Kidney glomerular epithelial cell (primary cell): Measurements from ENCODE around the gene HIPK4.
"Not testable (repeated sequence)": the region's sequence is repeated elsewhere in the genome, so short reads cannot be mapped to it uniquely, and the experiment has no call there.

Experiments used
- DNase-seq: peaks from one replicate; lab custom pipeline; 2025; lab: John Stamatoyannopoulos, UW

Gene HIPK4

DNA sequence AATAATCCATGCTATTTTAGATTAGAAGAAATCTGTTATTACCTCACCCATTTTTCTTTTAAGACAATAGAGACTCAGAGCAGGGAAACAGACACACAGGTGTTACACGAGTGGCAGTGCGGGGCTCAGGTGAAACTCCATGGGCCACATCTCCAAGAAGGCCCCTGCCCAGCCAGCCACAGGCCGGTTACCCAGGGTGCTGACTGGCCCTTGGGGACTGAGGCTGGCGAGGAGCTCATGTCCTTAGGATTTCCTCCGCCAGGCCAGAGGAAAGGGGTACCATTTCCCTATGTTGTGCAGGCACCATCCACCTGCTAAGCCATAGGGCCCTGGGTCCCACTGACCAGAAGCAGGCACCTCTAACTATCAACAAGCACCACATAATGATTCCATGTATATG is 52.4 kb downstream of the HIPK4 start:
- no peak for DNase-seq

DNA sequence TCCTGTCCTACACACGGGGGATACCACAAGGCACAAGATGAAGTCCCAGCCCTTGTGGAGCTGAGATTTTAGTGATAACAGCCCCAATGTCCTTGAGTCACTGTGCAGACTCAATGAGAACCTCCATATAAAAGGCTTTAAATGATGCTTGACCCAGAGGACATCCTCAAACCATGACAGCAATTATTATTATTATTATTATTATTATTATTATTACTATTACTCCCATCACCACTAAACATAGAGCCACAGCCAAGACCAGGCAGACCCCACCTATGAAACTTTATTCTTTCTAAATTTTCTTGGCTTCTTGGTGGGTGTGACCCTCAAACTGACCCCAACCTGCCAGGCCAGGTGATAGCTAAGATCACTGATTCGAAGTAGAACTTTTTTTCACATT is 52.9 kb downstream of the HIPK4 start:
- no peak for DNase-seq

GRCh38 chr19:40336601-40336900 is 53.4 kb downstream of the HIPK4 start:
- no peak for DNase-seq

DNA sequence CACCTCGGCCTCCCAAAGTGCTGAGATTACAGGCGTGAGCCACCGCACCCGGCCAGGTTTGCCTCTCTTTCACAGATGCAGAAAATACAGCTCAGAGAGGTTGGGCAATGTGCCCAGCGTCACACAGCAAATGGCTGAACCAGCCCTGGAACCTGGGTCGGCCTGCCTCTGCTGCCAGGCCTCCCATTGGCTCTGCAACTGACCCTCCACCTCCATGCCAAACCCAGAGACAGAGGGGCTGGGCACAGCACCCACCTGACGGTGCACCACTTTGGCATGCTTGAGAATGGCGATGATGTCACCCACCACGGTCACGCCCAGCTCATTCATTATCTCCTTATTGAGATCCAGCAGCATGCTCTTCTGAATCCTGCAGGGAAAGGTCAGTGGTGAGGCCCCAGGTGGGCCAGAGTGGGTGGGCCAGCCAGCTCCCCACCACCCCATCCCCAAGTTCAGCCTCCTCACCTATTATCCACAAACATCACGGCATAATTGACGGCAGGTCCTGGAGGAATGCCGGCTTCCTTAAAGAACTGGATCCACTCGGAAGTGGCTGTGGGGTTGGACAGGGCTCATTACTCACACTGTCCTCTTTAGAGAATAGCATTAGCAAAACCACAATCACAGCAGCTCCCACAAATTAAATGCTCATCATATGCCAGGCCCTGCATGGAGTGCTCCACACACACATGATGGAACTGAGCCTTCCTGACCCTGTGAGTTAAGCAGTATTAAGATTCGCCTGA is 54.0 kb downstream of the HIPK4 start:
- no peak for DNase-seq

GRCh38 chr19:40335101-40335500 is 54.9 kb downstream of the HIPK4 start:
- no peak for DNase-seq

- not testable (repeated sequence) for DNase-seq
Observed at GRCh38 chr19:40333083-40333482, 56.9 kb downstream of the HIPK4 start.

- DNase-seq = no peak
Observed at GRCh38 chr19:40332669-40333068, 57.3 kb downstream of the HIPK4 start.

- no peak for DNase-seq
Observed at GRCh38 chr19:40331052-40331451, 58.9 kb downstream of the HIPK4 start.
